ENCODE data around the gene PTH2R.
"Not testable (repeated sequence)": the region's sequence is repeated elsewhere in the genome, so short reads cannot be mapped to it uniquely, and the experiment has no call there.

The PTH2R gene

DNA sequence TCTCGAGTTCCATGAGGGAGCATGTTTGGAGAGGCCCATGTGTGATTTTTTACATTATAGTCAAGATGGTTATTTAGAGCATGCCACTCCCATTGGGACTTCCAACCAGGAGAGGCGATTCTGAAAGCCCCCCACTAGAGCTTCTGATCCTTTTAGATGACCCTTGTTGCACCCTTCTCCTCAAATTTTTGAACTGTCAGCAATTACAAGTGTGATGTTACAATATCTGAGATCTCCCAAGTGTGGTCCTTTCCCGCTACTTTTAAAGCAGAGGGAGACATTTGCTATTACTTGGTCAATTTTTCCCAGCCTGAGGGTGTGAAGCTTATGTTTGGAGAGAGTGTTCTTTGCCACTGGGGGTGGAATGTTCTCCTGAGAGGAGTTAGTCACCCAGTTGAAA lies 16.7 kb upstream of the PTH2R start:
- in situ Hi-C loops (cut with MboI; ENCODE audit: low sequenced_read_pairs): no loop called here

GRCh38 chr2:208392300-208392699 lies 14.3 kb upstream of the PTH2R start:
- in situ Hi-C loops (cut with MboI; ENCODE audit: low sequenced_read_pairs): no loop called here

DNA sequence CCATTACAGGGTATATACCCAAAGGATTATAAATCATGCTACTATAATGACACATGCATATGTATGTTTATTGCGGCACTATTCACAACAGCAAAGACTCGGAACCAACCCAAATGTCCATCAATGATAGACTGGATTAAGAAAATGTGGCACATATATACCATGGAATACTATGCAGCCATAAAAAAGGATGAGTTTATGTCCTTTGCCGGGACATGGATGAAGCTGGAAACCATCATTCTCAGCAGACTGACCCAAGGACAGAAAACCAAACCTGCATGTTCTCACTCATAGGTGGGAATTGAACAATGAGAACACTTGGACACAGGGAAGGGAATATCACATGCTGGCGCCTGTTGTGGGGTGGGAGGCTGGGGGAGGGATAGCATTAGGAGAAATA lies 9.8 kb upstream of the PTH2R start:
- in situ Hi-C loops (cut with MboI; ENCODE audit: low sequenced_read_pairs): not testable (repeated sequence)

GRCh38 chr2:208399201-208399600 lies 7.4 kb upstream of the PTH2R start:
- in situ Hi-C loops (cut with MboI; ENCODE audit: low sequenced_read_pairs): no loop called here

GRCh38 chr2:208407667-208408066 lies 1.1 kb downstream of the PTH2R start:
- in situ Hi-C loops (cut with MboI; ENCODE audit: low sequenced_read_pairs): no loop called here

- in situ Hi-C loops (cut with MboI; ENCODE audit: low sequenced_read_pairs): no loop called here
Measured at GRCh38 chr2:208413931-208414330, 7.3 kb downstream of the PTH2R start.

- in situ Hi-C loops (cut with MboI; ENCODE audit: low sequenced_read_pairs): no loop called here
Measured at GRCh38 chr2:208415255-208415654, 8.7 kb downstream of the PTH2R start.

GRCh38 chr2:208415897-208416296 lies 9.3 kb downstream of the PTH2R start:
- in situ Hi-C loops (cut with MboI; ENCODE audit: low sequenced_read_pairs): no loop called here

DNA sequence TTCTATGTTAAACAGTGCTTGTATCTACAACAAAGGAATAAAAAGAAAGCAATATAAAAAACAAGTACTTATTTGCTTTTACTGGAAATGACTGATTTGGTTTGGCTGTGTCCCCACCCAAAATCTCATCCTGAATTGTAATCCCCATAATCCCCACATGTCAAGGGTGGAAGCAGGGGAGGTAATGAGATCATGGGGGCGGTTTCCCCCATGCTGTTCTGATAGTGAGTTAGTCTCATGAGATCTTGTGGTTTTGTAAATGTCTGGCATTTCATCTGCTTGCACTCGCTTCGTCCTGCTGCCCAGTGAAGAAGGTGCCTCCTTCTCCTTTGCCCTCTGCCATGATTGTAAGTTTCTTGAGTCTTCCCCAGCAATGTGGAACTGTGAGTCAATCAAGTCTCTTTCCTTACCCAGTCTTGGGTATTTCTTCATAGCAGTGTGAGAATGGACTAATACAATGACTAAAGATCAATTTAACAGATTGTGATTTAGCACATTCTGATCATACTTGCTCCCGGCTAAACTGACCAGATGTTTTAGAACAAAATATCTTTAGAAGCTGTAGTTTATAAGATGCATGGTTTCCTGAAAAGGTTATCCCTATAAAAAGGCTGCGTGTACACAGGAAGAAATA lies 19.9 kb downstream of the PTH2R start:
- in situ Hi-C loops (cut with MboI; ENCODE audit: low sequenced_read_pairs): no loop called here

- in situ Hi-C loops (cut with MboI; ENCODE audit: low sequenced_read_pairs): no loop called here
Measured at GRCh38 chr2:208437755-208438154, 31.2 kb downstream of the PTH2R start.

- in situ Hi-C loops (cut with MboI; ENCODE audit: low sequenced_read_pairs): no loop called here
Measured at GRCh38 chr2:208440716-208441115, 34.1 kb downstream of the PTH2R start.

- in situ Hi-C loops (cut with MboI; ENCODE audit: low sequenced_read_pairs): no loop called here
Measured at GRCh38 chr2:208441951-208442350, 35.4 kb downstream of the PTH2R start.

- in situ Hi-C loops (cut with MboI; ENCODE audit: low sequenced_read_pairs): not testable (repeated sequence)
Measured at GRCh38 chr2:208447447-208447846, 40.9 kb downstream of the PTH2R start.

DNA sequence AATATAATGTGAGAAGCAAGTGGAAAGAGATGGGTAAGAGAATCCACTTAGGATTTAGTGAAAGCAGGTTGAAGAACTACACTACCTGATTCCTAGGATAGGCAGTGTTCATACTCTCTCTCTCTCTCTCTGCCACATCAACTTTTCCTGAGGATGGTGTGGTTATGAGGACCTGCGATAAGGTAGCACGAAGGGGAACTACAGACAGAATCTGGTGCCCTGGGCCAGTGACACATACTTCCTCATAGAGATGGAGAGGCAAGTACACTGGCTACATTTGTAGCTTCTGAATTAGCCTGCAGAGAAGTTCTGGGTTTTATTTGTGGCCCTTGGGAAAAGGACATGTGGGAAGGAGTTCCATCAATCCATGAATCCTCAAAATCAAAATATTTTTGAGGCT lies 44.5 kb downstream of the PTH2R start:
- in situ Hi-C loops (cut with MboI; ENCODE audit: low sequenced_read_pairs): no loop called here

DNA sequence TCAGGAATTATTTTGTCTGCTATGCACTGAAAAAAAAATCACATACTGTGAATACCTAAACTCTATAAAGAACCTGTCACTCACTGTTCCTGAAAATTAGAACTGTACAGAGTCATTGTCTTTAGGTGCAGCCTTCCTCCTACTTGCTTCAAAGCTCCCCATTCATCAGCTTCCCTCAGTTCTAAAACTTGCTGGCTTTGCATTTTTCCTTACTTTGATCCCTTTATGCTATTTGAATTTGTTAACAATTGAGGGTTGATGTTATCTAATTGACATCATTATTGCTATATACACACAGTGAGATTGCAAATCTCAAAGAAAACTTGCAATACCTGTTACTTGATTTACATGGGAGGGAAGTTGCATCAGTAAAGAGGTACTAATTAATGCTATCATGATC lies 48.3 kb downstream of the PTH2R start:
- in situ Hi-C loops (cut with MboI; ENCODE audit: low sequenced_read_pairs): no loop called here

DNA sequence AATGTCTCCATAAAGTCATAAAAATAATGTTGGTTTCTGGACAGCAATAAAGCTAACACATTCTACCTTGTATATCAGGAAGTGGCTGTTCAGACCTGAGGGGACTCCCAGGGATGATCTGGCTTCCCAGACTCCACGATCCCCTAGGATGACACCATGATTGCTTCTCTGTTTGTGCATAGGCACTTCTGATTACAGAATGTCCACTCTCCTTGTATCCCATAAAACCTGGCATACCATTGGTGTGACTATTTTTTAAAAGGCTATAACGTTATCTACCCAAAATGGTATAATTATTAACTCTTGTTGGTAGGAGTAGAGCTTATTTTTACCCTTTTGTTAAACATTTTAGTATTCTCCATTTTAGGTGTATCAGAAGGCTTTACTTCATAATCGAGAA lies 57.1 kb downstream of the PTH2R start:
- in situ Hi-C loops (cut with MboI; ENCODE audit: low sequenced_read_pairs): no loop called here

DNA sequence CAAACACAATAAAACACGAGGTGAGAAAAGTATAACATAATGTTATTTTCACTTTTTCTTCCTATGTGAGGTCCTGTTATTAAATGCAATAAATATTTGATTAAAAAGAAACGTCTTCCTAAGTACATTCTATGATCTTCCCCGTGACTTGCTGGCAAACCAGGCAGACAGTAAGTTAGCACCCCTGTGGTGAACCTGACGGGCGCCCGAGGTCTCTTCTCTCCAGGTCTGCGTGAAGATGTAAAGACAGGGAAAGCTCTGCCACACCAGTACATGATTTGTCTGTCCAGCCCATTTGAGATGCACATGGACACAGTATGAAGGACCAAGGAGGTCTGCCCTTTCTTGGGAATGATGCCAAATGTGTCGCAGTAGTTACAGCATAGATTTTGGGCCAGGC lies 57.6 kb downstream of the PTH2R start:
- in situ Hi-C loops (cut with MboI; ENCODE audit: low sequenced_read_pairs): no loop called here

DNA sequence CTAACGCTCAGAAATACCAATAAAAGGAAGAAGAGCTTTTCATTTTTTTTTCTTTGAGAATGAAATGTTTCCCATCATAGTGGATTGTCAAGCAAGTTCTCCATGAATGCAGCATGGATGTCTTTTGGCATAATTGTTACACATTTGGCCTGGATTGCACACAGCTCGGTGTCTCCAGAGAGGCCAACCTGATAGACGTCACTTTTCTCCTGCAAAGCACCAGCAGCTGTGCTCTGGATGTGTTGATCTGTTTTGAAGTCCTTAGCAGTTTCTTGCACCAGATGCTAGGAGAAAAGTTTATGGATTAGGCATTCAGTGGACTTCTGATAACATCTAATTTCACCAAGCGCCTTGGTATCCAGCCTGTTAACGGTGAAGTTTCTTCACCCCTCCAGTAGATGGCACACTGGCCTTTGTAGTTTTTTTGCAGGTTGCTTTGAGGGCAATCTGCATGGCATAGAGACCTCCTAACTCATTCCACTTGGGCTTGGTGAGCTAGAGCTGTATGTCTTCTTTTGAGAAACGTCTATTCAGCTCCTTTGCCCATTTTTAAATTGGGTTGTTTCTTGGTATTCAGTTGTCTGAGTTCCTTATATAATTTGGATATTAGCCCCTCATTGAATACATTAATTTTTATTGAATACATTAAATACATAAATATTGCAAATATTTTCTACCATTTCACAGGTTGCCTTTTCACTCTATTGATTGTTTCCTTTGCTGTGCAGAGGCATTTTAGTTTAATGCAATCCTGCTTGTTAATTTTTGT lies 59.7 kb downstream of the PTH2R start:
- in situ Hi-C loops (cut with MboI; ENCODE audit: low sequenced_read_pairs): no loop called here

DNA sequence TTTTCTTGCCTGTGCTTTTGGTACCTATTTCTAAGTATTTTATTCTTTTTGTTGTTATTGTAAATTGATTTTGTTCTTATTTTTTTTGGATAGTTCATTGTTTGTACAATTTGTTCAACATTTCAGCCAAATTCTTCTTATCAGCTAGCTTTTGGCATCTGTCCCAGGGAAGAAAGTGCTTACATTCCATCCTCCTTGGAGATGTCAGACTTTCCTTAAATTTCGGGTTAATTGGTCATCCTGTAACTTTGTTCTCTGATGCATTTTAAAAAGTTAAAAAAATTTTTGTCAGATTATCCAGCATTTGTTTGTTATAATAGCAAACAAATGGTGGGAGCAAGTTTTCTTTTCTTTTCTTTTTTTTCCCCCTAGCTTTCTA lies 60.3 kb downstream of the PTH2R start:
- in situ Hi-C loops (cut with MboI; ENCODE audit: low sequenced_read_pairs): no loop called here

GRCh38 chr2:208467564-208467963 lies 61.0 kb downstream of the PTH2R start:
- in situ Hi-C loops (cut with MboI; ENCODE audit: low sequenced_read_pairs): no loop called here

DNA sequence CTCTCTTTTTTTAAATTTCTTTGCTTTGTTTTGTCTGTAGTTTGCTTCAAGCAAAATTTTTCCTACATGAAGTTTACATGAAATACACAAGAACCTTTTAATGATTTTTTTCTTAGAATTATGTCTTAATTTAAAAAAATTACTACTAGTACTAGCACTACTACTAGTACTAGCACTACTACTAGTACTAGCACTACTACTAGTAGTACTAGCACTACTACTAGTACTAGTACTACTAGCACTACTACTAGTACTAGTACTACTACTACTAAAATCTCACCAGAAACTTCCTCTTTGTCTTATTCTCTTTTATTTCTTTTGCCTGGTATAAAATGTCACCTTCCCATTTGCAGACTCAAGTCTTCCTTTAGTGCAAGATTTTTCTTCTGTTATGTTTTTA lies 71.1 kb downstream of the PTH2R start:
- in situ Hi-C loops (cut with MboI; ENCODE audit: low sequenced_read_pairs): no loop called here

- in situ Hi-C loops (cut with MboI; ENCODE audit: low sequenced_read_pairs): no loop called here
Measured at GRCh38 chr2:208479342-208479741, 72.8 kb downstream of the PTH2R start.

GRCh38 chr2:208481945-208482344 lies 75.4 kb downstream of the PTH2R start:
- in situ Hi-C loops (cut with MboI; ENCODE audit: low sequenced_read_pairs): not testable (repeated sequence)
